ENCODE measurements around the gene ASXL1.

The ASXL1 gene

GRCh38 chr20:32356622-32357374 lies 1.3 kb upstream of the ASXL1 start:
- H3K4me1 ChIP-seq (ENCODE audit: low read depth, poor library complexity, severe bottlenecking), result peaks cover 38% of the 10 kb centered on the region
- no peaks in the 10 kb centered on the region for H3K27me3 ChIP-seq (ENCODE audit: insufficient read depth, low read depth)
- no peak overlapping the region; the same call in 1 of the 2 replicates for H3K9ac ChIP-seq
- H4K20me1 ChIP-seq (ENCODE audit: insufficient read depth), result peaks cover 10% of the 10 kb centered on the region; the same call in 1 of the 2 replicates
- H3K36me3 ChIP-seq (ENCODE audit: insufficient read depth), result no peaks in the 10 kb centered on the region
- H3K4me3 ChIP-seq (IDR thresholded peaks at IDR 0.05; ENCODE audit: insufficient read depth, low read depth, low read length), result peak overlapping the region; percentile 70
- peak overlapping the region; percentile 48; the same call in 1 of the 2 replicates for H2AFZ ChIP-seq (ENCODE audit: low read depth)
- TF ChIP-seq CTCF (conservative IDR thresholded peaks at IDR 0.05; ENCODE audit: low read depth, low read length), result no peak
- peak overlapping the region; percentile 43 for H3K4me2 ChIP-seq
- H3K27ac ChIP-seq, result 0 out of 2 replicates have a peak overlapping the region, but pooled peaks have one; percentile 92
- peaks cover 30% of the 10 kb centered on the region for H3K79me2 ChIP-seq (ENCODE audit: insufficient read depth, low read depth)

- H2AFZ ChIP-seq (ENCODE audit: low read depth), result peak overlapping the region; percentile 48
Observed at GRCh38 chr20:32357375-32357868, 709 bp upstream of the ASXL1 start.

GRCh38 chr20:32358632-32358882 lies 426 bp downstream of the ASXL1 start:
- H3K4me3 ChIP-seq (IDR thresholded peaks at IDR 0.05; ENCODE audit: insufficient read depth, low read depth, low read length), result no peak overlapping the region
- peaks cover 48% of the 10 kb centered on the region for H3K79me2 ChIP-seq (ENCODE audit: insufficient read depth, low read depth)
- peak overlapping the region; percentile 94 for H3K9ac ChIP-seq
- H3K27ac ChIP-seq, result peak overlapping the region; percentile 92
- H4K20me1 ChIP-seq (ENCODE audit: insufficient read depth), result peaks cover 19% of the 10 kb centered on the region
- H3K27me3 ChIP-seq (ENCODE audit: insufficient read depth, low read depth), result no peaks in the 10 kb centered on the region
- no peak overlapping the region for H3K4me2 ChIP-seq
- peaks cover 51% of the 10 kb centered on the region for H3K4me1 ChIP-seq (ENCODE audit: low read depth, poor library complexity, severe bottlenecking)
- no peak for TF ChIP-seq CTCF (conservative IDR thresholded peaks at IDR 0.05; ENCODE audit: low read depth, low read length)
- no peak overlapping the region; the same call in 1 of the 2 replicates for H2AFZ ChIP-seq (ENCODE audit: low read depth)
- no peaks in the 10 kb centered on the region for H3K36me3 ChIP-seq (ENCODE audit: insufficient read depth)

More at GRCh38 chr20:32357375-32357868, 709 bp upstream of the ASXL1 start:
- Histone ChIP-seq H3K4me1 (ENCODE audit: low read depth, poor library complexity, severe bottlenecking) (peaks cover 40% of the 10 kb centered on the region), H3K79me2 (ENCODE audit: insufficient read depth, low read depth) (peaks cover 36% of the 10 kb centered on the region), H3K27ac (peak overlapping the region; percentile 92), H4K20me1 (ENCODE audit: insufficient read depth) (peaks cover 10% of the 10 kb centered on the region; the same call in 1 of the 2 replicates), H3K4me2 (peak overlapping the region; percentile 43), H3K36me3 (ENCODE audit: insufficient read depth) (no peaks in the 10 kb centered on the region), H3K4me3 (IDR thresholded peaks at IDR 0.05; ENCODE audit: insufficient read depth, low read depth, low read length) (peak overlapping the region; percentile 70), H3K27me3 (ENCODE audit: insufficient read depth, low read depth) (no peaks in the 10 kb centered on the region), H3K9ac (peak overlapping the region; percentile 94)
- no peak for TF ChIP-seq CTCF (conservative IDR thresholded peaks at IDR 0.05; ENCODE audit: low read depth, low read length)

- Histone ChIP-seq H2AFZ (ENCODE audit: low read depth) (peak overlapping the region; percentile 47), H4K20me1 (ENCODE audit: insufficient read depth) (peaks cover 22% of the 10 kb centered on the region), H3K36me3 (ENCODE audit: insufficient read depth) (no peaks in the 10 kb centered on the region), H3K4me3 (IDR thresholded peaks at IDR 0.05; ENCODE audit: insufficient read depth, low read depth, low read length) (no peak overlapping the region), H3K79me2 (ENCODE audit: insufficient read depth, low read depth) (peaks cover 53% of the 10 kb centered on the region), H3K27me3 (ENCODE audit: insufficient read depth, low read depth) (no peaks in the 10 kb centered on the region), H3K27ac (peak overlapping the region; percentile 92), H3K4me2 (peak overlapping the region; percentile 94), H3K9ac (peak overlapping the region; percentile 94), H3K4me1 (ENCODE audit: low read depth, poor library complexity, severe bottlenecking) (peaks cover 55% of the 10 kb centered on the region)
- no peak for TF ChIP-seq CTCF (conservative IDR thresholded peaks at IDR 0.05; ENCODE audit: low read depth, low read length)
Observed at GRCh38 chr20:32358883-32359632, 927 bp downstream of the ASXL1 start.
